ENCODE measurements around the gene PSMA6.

The PSMA6 gene

GRCh38 chr14:35344107-35344807 lies 52.1 kb downstream of the PSMA6 start:
- no peak for TF ChIP-seq CTCF (IDR thresholded peaks at IDR 0.05)

- TF ChIP-seq CTCF (IDR thresholded peaks at IDR 0.05), result no peak
Observed at GRCh38 chr14:35346738-35347322, 54.6 kb downstream of the PSMA6 start.

GRCh38 chr14:35347323-35348043 lies 55.3 kb downstream of the PSMA6 start:
- TF ChIP-seq CTCF (IDR thresholded peaks at IDR 0.05), result no peak

- no peak for TF ChIP-seq CTCF (IDR thresholded peaks at IDR 0.05)
Observed at GRCh38 chr14:35349496-35350365, 57.5 kb downstream of the PSMA6 start.

GRCh38 chr14:35351497-35351896 lies 59.3 kb downstream of the PSMA6 start:
- no peak for TF ChIP-seq CTCF (IDR thresholded peaks at IDR 0.05)

GRCh38 chr14:35351897-35352273 lies 59.7 kb downstream of the PSMA6 start:
- TF ChIP-seq CTCF (IDR thresholded peaks at IDR 0.05), result no peak

Measured in LNCAP (cell line).